IMR-90 (cell line): Measurements from ENCODE around the gene FAIM. TPM values are rescaled to one million over a fixed set of nuclear protein-coding genes. Genes with fewer than 3 reads are reported as not detected.

Source experiments
- ATAC-seq: fragments of 200-7000 bp; cut with Tn5 transposase; 2 replicates; pipeline ENCODE4 v1.9.1; 2020; ENCODE audit warnings: low read depth, mild to moderate bottlenecking, moderate library complexity
- BruUV-seq: library from RNA; stranded (reverse); fragments of 400-500 nt; replicated peaks from 2 replicates; lab custom pipeline; 2021; lab: Mats Ljungman, UMichigan
- CTCF ChIA-PET: fragments of 300-600 bp; formaldehyde crosslinking; extraction: SDS; loops from one replicate; lab custom pipeline; 2021; ENCODE audit warnings: antibody characterized with exemption; lab: Yijun Ruan, JAX
- POLR2A ChIA-PET: fragments of 300-600 bp; sonication (Branson Sonifier 250); formaldehyde crosslinking; loops from one replicate; lab custom pipeline; 2022; ENCODE audit warnings: antibody characterized with exemption; ENCODE audit not compliant: unreplicated experiment; lab: Charles Lee
- DNase-seq: peaks from one replicate; pipeline ENCODE4 v3.0.0; 2013
- H2AFZ ChIP-seq: replicated peaks from 2 replicates; pipeline ENCODE3; 2013; ENCODE audit warnings: low read length, mild to moderate bottlenecking; ENCODE audit not compliant: poor library complexity
- H2AK5ac ChIP-seq: 2 replicates; pipeline ENCODE4 v1.6.1; 2013; ENCODE audit warnings: low read depth, low read length, inconsistent platforms
- H2AK9ac ChIP-seq: replicated peaks from 2 replicates; pipeline ENCODE3; 2013; ENCODE audit warnings: mild to moderate bottlenecking, low read depth, low read length, moderate library complexity; ENCODE audit not compliant: poor library complexity
- H2BK120ac ChIP-seq: 2 replicates; pipeline ENCODE4 v1.6.1; 2013; ENCODE audit warnings: low read depth, low read length, inconsistent platforms
- H2BK15ac ChIP-seq: 3 replicates; pipeline ENCODE4 v1.6.1; 2013; ENCODE audit warnings: low read depth, low read length, inconsistent platforms
- H2BK20ac ChIP-seq: 2 replicates; pipeline ENCODE4 v1.6.1; 2013; ENCODE audit warnings: low read depth, mild to moderate bottlenecking, inconsistent platforms, low read length, moderate library complexity
- H2BK5ac ChIP-seq: 2 replicates; pipeline ENCODE4 v1.6.1; 2013; ENCODE audit warnings: mild to moderate bottlenecking, low read depth, low read length, inconsistent platforms; ENCODE audit not compliant: poor library complexity, severe bottlenecking
- H3K14ac ChIP-seq: replicated peaks from 2 replicates; pipeline ENCODE4 v1.6.1; 2013; ENCODE audit warnings: low read depth, low read length, inconsistent platforms
- H3K18ac ChIP-seq: 2 replicates; pipeline ENCODE4 v1.6.1; 2013; ENCODE audit warnings: low read depth, low read length, control low read depth
- H3K23ac ChIP-seq: 2 replicates; pipeline ENCODE4 v1.6.1; 2013; ENCODE audit warnings: low read depth, low read length, inconsistent platforms
- H3K27ac ChIP-seq: 2 replicates; pipeline ENCODE4 v1.5.1; 2013; ENCODE audit warnings: mild to moderate bottlenecking, control low read depth, low read length; ENCODE audit not compliant: insufficient read depth
- H3K27me3 ChIP-seq: 2 replicates; pipeline ENCODE4 v1.6.1; 2013; ENCODE audit warnings: low read length; ENCODE audit not compliant: control insufficient read depth, insufficient read depth
- H3K36me3 ChIP-seq: 2 replicates; pipeline ENCODE4 v1.6.1; 2013; ENCODE audit warnings: low read length, mixed read lengths; ENCODE audit not compliant: control insufficient read depth, insufficient read depth
- H3K4ac ChIP-seq: 2 replicates; pipeline ENCODE4 v1.6.1; 2013; ENCODE audit warnings: low read depth, low read length, inconsistent platforms
- H3K4me1 ChIP-seq: 2 replicates; pipeline ENCODE4 v1.6.1; 2013; ENCODE audit warnings: low read length, mixed read lengths; ENCODE audit not compliant: control insufficient read depth, insufficient read depth
- H3K4me2 ChIP-seq: 2 replicates; pipeline ENCODE4 v1.6.1; 2013; ENCODE audit warnings: low read depth, mild to moderate bottlenecking, control low read depth, low read length, moderate library complexity
- H3K4me3 ChIP-seq: 2 replicates; pipeline ENCODE4 v1.5.1; 2013; ENCODE audit warnings: low read depth, mild to moderate bottlenecking, control low read depth, low read length, moderate library complexity; ENCODE audit not compliant: insufficient read depth
- H3K56ac ChIP-seq: 2 replicates; pipeline ENCODE4 v1.6.1; 2013; ENCODE audit warnings: low read length, inconsistent platforms; ENCODE audit not compliant: insufficient read depth; ENCODE audit errors: extremely low read depth
- H3K79me1 ChIP-seq, 2 experiments: 2 replicates each; pipeline ENCODE4 v1.6.1; 2013; ENCODE audit warnings: low read length in 2 of 2, inconsistent platforms in 1 of 2, low read depth in 1 of 2
- H3K9ac ChIP-seq: 2 replicates; pipeline ENCODE4 v1.6.1; 2013; ENCODE audit warnings: low read depth, low read length, control low read depth
- H3K9me1 ChIP-seq: 2 replicates; pipeline ENCODE4 v1.6.1; 2013; ENCODE audit warnings: low read length, inconsistent platforms; ENCODE audit not compliant: insufficient read depth
- H3K9me3 ChIP-seq: 2 replicates; pipeline ENCODE4 v1.6.1; 2013; ENCODE audit warnings: low read length; ENCODE audit not compliant: control insufficient read depth, insufficient read depth
- H4K20me1 ChIP-seq: 2 replicates; pipeline ENCODE4 v1.6.1; 2013; ENCODE audit warnings: low read length, inconsistent platforms; ENCODE audit not compliant: insufficient read depth
- H4K5ac ChIP-seq: 2 replicates; pipeline ENCODE4 v1.6.1; 2013; ENCODE audit warnings: mild to moderate bottlenecking, low read depth, low read length, control low read depth
- H4K8ac ChIP-seq, 2 experiments: 2 replicates each; pipeline ENCODE4 v1.6.1; 2013; ENCODE audit warnings: low read depth in 2 of 2, low read length in 2 of 2, control low read depth in 1 of 2, inconsistent platforms in 1 of 2
- H4K91ac ChIP-seq: 2 replicates; pipeline ENCODE4 v1.6.1; 2013; ENCODE audit warnings: low read depth, low read length, inconsistent platforms; ENCODE audit not compliant: insufficient read depth
- CEBPB ChIP-seq: IDR thresholded peaks from 2 replicates; pipeline ENCODE4 v1.6.1; 2012; ENCODE audit warnings: low read depth, low read length, improper control_type of control experiment
- CTCF ChIP-seq: conservative IDR thresholded peaks from 2 replicates; pipeline ENCODE4 v1.5.1; 2012; ENCODE audit warnings: mild to moderate bottlenecking, low read depth, low read length, improper control_type of control experiment
- MAZ ChIP-seq: IDR thresholded peaks from 2 replicates; pipeline ENCODE4 v1.6.1; 2012; ENCODE audit warnings: low read depth, mild to moderate bottlenecking, low read length, improper control_type of control experiment, moderate library complexity, borderline replicate concordance
- NFE2L2 ChIP-seq: fragments of 150-350 bp; IDR thresholded peaks from 2 replicates; pipeline ENCODE4 v1.6.1; 2016; ENCODE audit warnings: low read depth, mild to moderate bottlenecking, low read length
- RAD21 ChIP-seq: IDR thresholded peaks from 2 replicates; pipeline ENCODE4 v1.6.1; 2012; ENCODE audit warnings: low read length, improper control_type of control experiment
- RCOR1 ChIP-seq: IDR thresholded peaks from 2 replicates; pipeline ENCODE4 v1.6.1; 2012; ENCODE audit warnings: mild to moderate bottlenecking, low read length, improper control_type of control experiment; ENCODE audit not compliant: insufficient replicate concordance
- SMC3 ChIP-seq: fragments of 150-350 bp; IDR thresholded peaks from 2 replicates; pipeline ENCODE4 v1.6.1; 2016; ENCODE audit warnings: low read depth, mild to moderate bottlenecking, antibody characterized with exemption, low read length, moderate library complexity
- USF2 ChIP-seq: fragments of 150-350 bp; IDR thresholded peaks from 2 replicates; pipeline ENCODE4 v1.6.1; 2017; ENCODE audit warnings: mild to moderate bottlenecking, antibody characterized with exemption, low read length, low read depth
- WGBS, 2 experiments: methylation state at CpG; one replicate each; pipeline versions ENCODE4 v1.1.5 to v1.1.7; 2013; ENCODE audit warnings: missing lambda C conversion rate in 2 of 2; ENCODE audit not compliant: insufficient read length in 1 of 2; ENCODE audit errors: extremely low coverage in 2 of 2; 5-methylcytosine and 5-hydroxymethylcytosine counted together
- dilution Hi-C: fragments of 300-500 bp; cut with HindIII; formaldehyde crosslinking; loops from one replicate; pipeline ENCODE4 v1.14.3; 2018; ENCODE audit warnings: low sequenced_read_pairs; ENCODE audit not compliant: unreplicated experiment
- in situ Hi-C: fragments of 300-500 bp; cut with MboI; formaldehyde crosslinking; loops from 3 replicates; pipeline ENCODE4 v1.14.3; 2019; ENCODE audit warnings: low sequenced_read_pairs, inconsistent platforms, mixed read lengths
- intact Hi-C: fragments of 100-400 bp; cut with micrococcal nuclease; formaldehyde crosslinking; loops from 2 replicates; pipeline ENCODE4 v1.10.0; 2022
- polyA plus RNA-seq, 3 experiments: library from polyadenylated mRNA; depleted of rRNA; stranded (reverse); fragments of >200 nt; gene quantifications; 2 replicates each; pipeline ENCODE4 v1.2.3, GENCODE V29; 2012; ENCODE audit warnings: low replicate concordance in 1 of 3
- total RNA-seq: library from RNA; depleted of rRNA; stranded (reverse); fragments of >200 nt; gene quantifications from 2 replicates; pipeline ENCODE4 v1.2.3, GENCODE V29; 2012

The FAIM gene
- total and polyA plus RNA-seq, 2 of the 4 experiments (the other 2 are of a cell fraction): 2.5 to 3.4 TPM

- DNase-seq (no peak), ATAC-seq (no peak)
- H3K18ac ChIP-seq: no peak overlapping the region
- intact Hi-C loops (loop anchor here (5.0 to 10.0 kb wide), 3 partner anchors 174 to 736 kb away; partner anchors contain the start of gene PIK3CB), dilution Hi-C loops (no loop called here), in situ Hi-C loops (loop anchor here (25.0 kb wide), 1 partner anchor 746 kb away; the partner anchor contains the start of gene MRPS22)
- H3K27me3 ChIP-seq: no peaks in the 10 kb centered on the region
- no peak overlapping the region for H3K9ac ChIP-seq
- no peak overlapping the region for H3K14ac ChIP-seq
- H4K91ac ChIP-seq: no peak overlapping the region
- no peaks in the 10 kb centered on the region for H4K20me1 ChIP-seq
- no CpG with 5 or more reads among the region's 1 CpG for WGBS, 2 experiments
- no peak overlapping the region for H2AFZ ChIP-seq
- ChIA-PET POLR2A (no interaction called here), CTCF (interaction anchor here (0.7 kb wide), 1 partner anchor 117 kb away, joined by 3 read pairs; no protein-coding TSS in a partner anchor)
- no peak overlapping the region for H3K4ac ChIP-seq
- H4K8ac ChIP-seq: no peak overlapping the region
- H2BK15ac ChIP-seq: no peak overlapping the region
- no peak overlapping the region for H2BK120ac ChIP-seq
- H2BK5ac ChIP-seq: no peak overlapping the region
- BruUV-seq: no TSS peak
- no peaks in the 10 kb centered on the region for H3K9me1 ChIP-seq
- no peak overlapping the region for H3K23ac ChIP-seq
- H2AK9ac ChIP-seq: no peak overlapping the region
- H3K9me3 ChIP-seq: no peaks in the 10 kb centered on the region
- TF ChIP-seq SMC3: no peak
- no peak for TF ChIP-seq CTCF
- TF ChIP-seq USF2: no peak
- TF ChIP-seq CEBPB: no peak
- TF ChIP-seq MAZ: no peak
- no peak for TF ChIP-seq RAD21
- no peak for TF ChIP-seq RCOR1
- TF ChIP-seq NFE2L2: no peak
- no peak overlapping the region for H3K4me3 ChIP-seq
- no peak overlapping the region for H2BK20ac ChIP-seq
- H3K4me1 ChIP-seq: no peaks in the 10 kb centered on the region
- H4K5ac ChIP-seq: no peak overlapping the region
- no peaks in the 10 kb centered on the region for H3K36me3 ChIP-seq
- no peak overlapping the region for H3K56ac ChIP-seq
- no peak overlapping the region for H3K4me2 ChIP-seq
- peaks cover 3 to 14% of the 10 kb centered on the region in 2 experiments; a peak in 3 of 4 replicates for H3K79me1 ChIP-seq
- H2AK5ac ChIP-seq: no peak overlapping the region
- no peak overlapping the region for H3K27ac ChIP-seq
Observed at GRCh38 chr3:138591392-138591791, 17.2 kb upstream of the FAIM start.
